OCI-LY1 (cell line): Measurements from ENCODE around the gene SIRT3.

Experiments used
- H2AFZ ChIP-seq: fragments of 200-600 bp; sonication (generic), shearing (Covaris generic); 2 replicates; pipeline ENCODE4 v1.6.0; 2014; ENCODE audit warnings: antibody characterized with exemption, mild to moderate bottlenecking, low read length
- H3F3A ChIP-seq: fragments of 200-600 bp; sonication (generic), shearing (Covaris generic); 2 replicates; pipeline ENCODE4 v1.6.0; 2014; ENCODE audit warnings: mild to moderate bottlenecking, antibody characterized with exemption, low read length, moderate library complexity; ENCODE audit not compliant: insufficient read depth
- H3K27ac ChIP-seq: fragments of 200-600 bp; sonication (generic); 2 replicates; pipeline ENCODE4 v1.5.1; 2014; ENCODE audit warnings: low read length, mixed run types, mild to moderate bottlenecking, low read depth; ENCODE audit not compliant: poor library complexity, severe bottlenecking
- H3K27me3 ChIP-seq: fragments of 200-600 bp; sonication (generic); 2 replicates; pipeline ENCODE4 v1.6.0; 2014; ENCODE audit warnings: antibody characterized with exemption, mild to moderate bottlenecking, low read length, moderate library complexity; ENCODE audit not compliant: insufficient read depth
- H3K36me3 ChIP-seq: fragments of 200-600 bp; sonication (generic); 2 replicates; pipeline ENCODE4 v1.6.1; 2014; ENCODE audit warnings: mild to moderate bottlenecking, antibody characterized with exemption, low read length, moderate library complexity, mixed read lengths; ENCODE audit not compliant: insufficient read depth
- H3K4me1 ChIP-seq: fragments of 200-600 bp; sonication (generic); 2 replicates; pipeline ENCODE4 v1.5.1; 2014; ENCODE audit warnings: mild to moderate bottlenecking, low read length, moderate library complexity; ENCODE audit not compliant: insufficient read depth, severe bottlenecking
- H3K4me2 ChIP-seq: fragments of 200-600 bp; sonication (generic), shearing (Covaris generic); 2 replicates; pipeline ENCODE4 v1.6.1; 2014; ENCODE audit warnings: low read length
- H3K4me3 ChIP-seq: fragments of 200-600 bp; sonication (generic); 2 replicates; pipeline ENCODE4 v1.5.1; 2014; ENCODE audit warnings: low read length, low read depth, mild to moderate bottlenecking, mixed read lengths; ENCODE audit not compliant: poor library complexity, severe bottlenecking
- H3K79me2 ChIP-seq: fragments of 200-600 bp; shearing (Covaris generic); 2 replicates; pipeline ENCODE4 v1.6.1; 2016; ENCODE audit warnings: mixed run types, low read length, mixed read lengths; ENCODE audit not compliant: insufficient read depth
- H3K9ac ChIP-seq: fragments of 200-600 bp; sonication (generic), shearing (Covaris generic); 2 replicates; pipeline ENCODE4 v1.6.1; 2014; ENCODE audit warnings: mild to moderate bottlenecking, low read length, mixed read lengths
- H3K9me2 ChIP-seq: fragments of 200-600 bp; sonication (generic), shearing (Covaris generic); 2 replicates; pipeline ENCODE4 v1.6.1; 2014; ENCODE audit warnings: low read depth, mild to moderate bottlenecking, low read length, mixed read lengths
- H3K9me3 ChIP-seq: fragments of 200-600 bp; shearing (Covaris generic); 2 replicates; pipeline ENCODE4 v1.6.1; 2014; ENCODE audit warnings: low read length, mixed read lengths
- H4K20me1 ChIP-seq: fragments of 200-600 bp; sonication (generic), shearing (Covaris generic); 2 replicates; pipeline ENCODE4 v1.6.0; 2016; ENCODE audit warnings: mild to moderate bottlenecking, low read length; ENCODE audit not compliant: insufficient read depth
- EZH2 ChIP-seq: fragments of 200-600 bp; sonication (generic), shearing (Covaris generic); IDR thresholded peaks from 2 replicates; pipeline ENCODE4 v1.8.0; 2017; ENCODE audit warnings: borderline replicate concordance, mixed run types, mild to moderate bottlenecking, antibody characterized with exemption, low read length, moderate library complexity, mixed read lengths
- TF ChIP-seq, protein P1 (sequence below): fragments of 200-600 bp; sonication (generic), shearing (Covaris generic); IDR thresholded peaks from 2 replicates; pipeline ENCODE4 v1.5.1; 2017; ENCODE audit warnings: mild to moderate bottlenecking, antibody characterized with exemption, low read length, moderate library complexity, mixed read lengths

Gene SIRT3

DNA sequence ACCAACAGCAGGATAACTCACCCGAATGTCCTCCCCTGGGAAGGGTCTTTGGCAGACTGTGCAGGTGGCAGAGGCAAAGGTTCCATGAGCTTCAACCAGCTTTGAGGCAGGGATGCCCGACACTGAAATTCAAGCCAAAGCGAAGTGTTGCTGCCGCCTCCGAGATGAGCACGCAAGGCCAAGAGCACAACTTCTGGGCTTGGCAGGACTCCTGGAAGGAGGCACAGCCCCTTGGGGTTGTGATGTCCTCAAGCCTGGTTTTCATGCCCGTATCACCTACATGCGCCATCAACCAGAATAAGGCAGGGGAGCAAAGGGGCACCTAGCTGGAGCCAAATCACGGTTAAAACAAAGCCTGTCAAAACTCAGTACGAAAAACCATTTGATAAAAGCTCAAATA lies 5.7 kb downstream of the SIRT3 start:
- H3K27ac ChIP-seq, result no peak overlapping the region
- H3K79me2 ChIP-seq, result no peaks in the 10 kb centered on the region
- no peaks in the 10 kb centered on the region for H3K9me3 ChIP-seq
- H3K9me2 ChIP-seq, result no peaks in the 10 kb centered on the region
- TF ChIP-seq, protein P1, sequence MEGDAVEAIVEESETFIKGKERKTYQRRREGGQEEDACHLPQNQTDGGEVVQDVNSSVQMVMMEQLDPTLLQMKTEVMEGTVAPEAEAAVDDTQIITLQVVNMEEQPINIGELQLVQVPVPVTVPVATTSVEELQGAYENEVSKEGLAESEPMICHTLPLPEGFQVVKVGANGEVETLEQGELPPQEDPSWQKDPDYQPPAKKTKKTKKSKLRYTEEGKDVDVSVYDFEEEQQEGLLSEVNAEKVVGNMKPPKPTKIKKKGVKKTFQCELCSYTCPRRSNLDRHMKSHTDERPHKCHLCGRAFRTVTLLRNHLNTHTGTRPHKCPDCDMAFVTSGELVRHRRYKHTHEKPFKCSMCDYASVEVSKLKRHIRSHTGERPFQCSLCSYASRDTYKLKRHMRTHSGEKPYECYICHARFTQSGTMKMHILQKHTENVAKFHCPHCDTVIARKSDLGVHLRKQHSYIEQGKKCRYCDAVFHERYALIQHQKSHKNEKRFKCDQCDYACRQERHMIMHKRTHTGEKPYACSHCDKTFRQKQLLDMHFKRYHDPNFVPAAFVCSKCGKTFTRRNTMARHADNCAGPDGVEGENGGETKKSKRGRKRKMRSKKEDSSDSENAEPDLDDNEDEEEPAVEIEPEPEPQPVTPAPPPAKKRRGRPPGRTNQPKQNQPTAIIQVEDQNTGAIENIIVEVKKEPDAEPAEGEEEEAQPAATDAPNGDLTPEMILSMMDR, result no peak
- TF ChIP-seq EZH2, result no peak
- H3K4me1 ChIP-seq, result peaks cover 5% of the 10 kb centered on the region
- H3K4me3 ChIP-seq, result no peak overlapping the region
- H3K9ac ChIP-seq, result no peak overlapping the region
- no peak overlapping the region for H3K4me2 ChIP-seq
- H3K27me3 ChIP-seq, result no peaks in the 10 kb centered on the region
- H3F3A ChIP-seq, result no peaks in the 10 kb centered on the region
- H3K36me3 ChIP-seq, result peaks cover 5% of the 10 kb centered on the region; the same call in 1 of the 2 replicates
- H4K20me1 ChIP-seq, result no peaks in the 10 kb centered on the region
- no peak overlapping the region for H2AFZ ChIP-seq

DNA sequence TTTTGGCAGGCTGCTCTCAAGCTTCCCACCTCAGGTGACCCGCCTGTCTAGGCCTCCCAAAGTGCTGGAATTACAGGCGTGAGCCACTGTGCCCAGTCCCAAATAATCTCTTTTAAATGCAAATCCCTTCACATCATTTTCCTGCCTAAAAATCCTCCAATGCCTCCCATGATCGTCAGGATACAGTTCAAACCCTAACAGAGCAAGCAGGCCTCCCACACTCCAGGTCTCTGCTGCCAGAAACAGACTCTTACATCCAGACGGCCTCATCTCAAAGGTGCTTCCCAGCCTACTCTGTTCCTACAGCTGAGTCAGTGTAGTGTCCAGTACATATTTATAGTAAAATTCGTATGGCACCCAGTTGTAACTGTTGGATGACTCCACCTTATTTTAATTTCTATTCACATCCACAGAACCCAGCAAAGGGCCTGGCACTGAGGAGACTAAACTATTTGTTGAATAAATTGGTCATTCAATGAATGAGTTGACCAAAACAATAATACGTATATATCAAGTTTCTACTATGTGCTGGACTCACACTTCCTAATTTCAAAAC lies 8.2 kb downstream of the SIRT3 start:
- H3F3A ChIP-seq, result no peaks in the 10 kb centered on the region
- H3K27ac ChIP-seq, result no peak overlapping the region
- no peak overlapping the region for H3K9ac ChIP-seq
- peaks cover 5% of the 10 kb centered on the region; the same call in 1 of the 2 replicates for H3K36me3 ChIP-seq
- H3K79me2 ChIP-seq, result no peaks in the 10 kb centered on the region
- TF ChIP-seq, protein P1, result no peak
- no peak for TF ChIP-seq EZH2
- no peaks in the 10 kb centered on the region for H3K4me1 ChIP-seq
- H4K20me1 ChIP-seq, result no peaks in the 10 kb centered on the region
- H3K9me2 ChIP-seq, result no peaks in the 10 kb centered on the region
- H2AFZ ChIP-seq, result no peak overlapping the region
- no peak overlapping the region for H3K4me3 ChIP-seq
- no peaks in the 10 kb centered on the region for H3K27me3 ChIP-seq
- no peaks in the 10 kb centered on the region for H3K9me3 ChIP-seq
- no peak overlapping the region for H3K4me2 ChIP-seq

DNA sequence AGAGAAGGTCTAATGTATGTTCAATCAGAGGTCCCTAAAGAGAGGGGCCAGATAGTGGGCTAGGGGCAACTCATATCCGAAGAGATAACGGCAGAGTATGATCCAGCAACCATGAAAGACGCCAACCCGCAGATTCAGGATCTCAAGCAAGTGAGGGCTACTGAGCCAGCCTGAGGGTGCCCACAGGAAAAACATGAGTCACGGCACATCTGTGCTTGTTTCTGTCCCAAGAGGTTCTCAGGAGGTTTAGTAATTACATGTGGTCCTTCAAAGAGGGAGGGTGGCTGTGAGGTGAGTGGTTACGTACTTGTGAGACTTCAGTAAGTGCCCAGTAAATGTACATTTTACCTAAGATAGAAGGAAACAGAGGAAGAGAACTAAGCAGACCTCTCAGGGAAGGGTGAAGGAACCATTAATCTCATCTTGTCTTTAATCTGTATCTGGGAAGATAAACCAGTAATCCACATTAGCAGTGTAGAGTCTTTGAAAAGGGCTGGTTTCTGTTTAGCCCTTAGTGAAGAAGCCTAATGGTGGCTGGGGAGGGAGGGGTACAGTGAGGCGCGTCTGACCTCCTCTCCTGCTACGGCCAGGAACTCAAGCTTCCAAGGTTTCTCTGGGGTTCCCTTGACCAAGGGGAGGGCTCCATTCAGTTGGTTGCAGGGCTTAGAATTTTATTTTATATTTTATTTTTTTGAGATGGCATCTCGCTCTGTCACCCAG lies 10.2 kb downstream of the SIRT3 start:
- Histone ChIP-seq H3K4me2 (no peak overlapping the region), H3K27ac (no peak overlapping the region), H3K9me3 (no peaks in the 10 kb centered on the region), H3K36me3 (peaks cover 5% of the 10 kb centered on the region; the same call in 1 of the 2 replicates), H4K20me1 (no peaks in the 10 kb centered on the region), H3K27me3 (no peaks in the 10 kb centered on the region), H3K9me2 (no peaks in the 10 kb centered on the region), H3K4me1 (no peaks in the 10 kb centered on the region), H3K9ac (no peak overlapping the region), H2AFZ (no peak overlapping the region), H3K4me3 (no peak overlapping the region), H3F3A (no peaks in the 10 kb centered on the region), H3K79me2 (no peaks in the 10 kb centered on the region)
- TF ChIP-seq EZH2, result no peak
- TF ChIP-seq, protein P1, result no peak
